ENCODE measurements around the gene PHLDB1.
"Not testable (repeated sequence)": the region's sequence is repeated elsewhere in the genome, so short reads cannot be mapped to it uniquely, and the experiment has no call there.

PHLDB1 gene

GRCh38 chr11:118659953-118660680 is 52.7 kb downstream of the PHLDB1 start:
- DNase-seq = no peak

- no peak for DNase-seq
Observed at GRCh38 chr11:118660681-118661424, 53.4 kb downstream of the PHLDB1 start.

- DNase-seq = no peak
Observed at GRCh38 chr11:118661425-118662301, 54.2 kb downstream of the PHLDB1 start.

GRCh38 chr11:118662401-118663271 is 55.2 kb downstream of the PHLDB1 start:
- DNase-seq = no peak

GRCh38 chr11:118663381-118663780 is 56.0 kb downstream of the PHLDB1 start:
- DNase-seq = no peak

GRCh38 chr11:118663902-118664301 is 56.5 kb downstream of the PHLDB1 start:
- DNase-seq = no peak

- no peak for DNase-seq
Observed at GRCh38 chr11:118666371-118666770, 59.0 kb downstream of the PHLDB1 start.

- no peak for DNase-seq
Observed at GRCh38 chr11:118670063-118670462, 62.6 kb downstream of the PHLDB1 start.

- no peak for DNase-seq
Observed at GRCh38 chr11:118671254-118671653, 63.8 kb downstream of the PHLDB1 start.

GRCh38 chr11:118672846-118673245 is 65.4 kb downstream of the PHLDB1 start:
- DNase-seq = no peak

GRCh38 chr11:118673361-118674081 is 66.1 kb downstream of the PHLDB1 start:
- DNase-seq = no peak

- DNase-seq = no peak
Observed at GRCh38 chr11:118674082-118674435, 66.6 kb downstream of the PHLDB1 start.

- DNase-seq = no peak
Observed at GRCh38 chr11:118677977-118678376, 70.6 kb downstream of the PHLDB1 start.

- not testable (repeated sequence) for DNase-seq
Observed at GRCh38 chr11:118678908-118679307, 71.5 kb downstream of the PHLDB1 start.

- no peak for DNase-seq
Observed at GRCh38 chr11:118679483-118679882, 72.1 kb downstream of the PHLDB1 start, which contains the start of gene TREH. Gene TREH (minus strand): TSS chr11:118679650. CDS start chr11:118679627, 23 bp downstream.

GRCh38 chr11:118682372-118682771 is 75.0 kb downstream of the PHLDB1 start:
- no peak for DNase-seq

- not testable (repeated sequence) for DNase-seq
Observed at GRCh38 chr11:118682939-118683338, 75.5 kb downstream of the PHLDB1 start.

GRCh38 chr11:118684187-118684586 is 76.8 kb downstream of the PHLDB1 start:
- no peak for DNase-seq

GRCh38 chr11:118687906-118688305 is 80.5 kb downstream of the PHLDB1 start:
- DNase-seq = no peak

- not testable (repeated sequence) for DNase-seq
Observed at GRCh38 chr11:118688339-118688738, 80.9 kb downstream of the PHLDB1 start.

GRCh38 chr11:118688851-118689502 is 81.6 kb downstream of the PHLDB1 start:
- no peak for DNase-seq

All from eye (tissue), 1 donor.